GM19463 (cell line): ENCODE data around the gene KIAA0825.

Experiments
- ATAC-seq: cut with Tn5 transposase; IDR thresholded peaks from one replicate; pipeline ENCODE4 v1.9.1; 2021; ENCODE audit warnings: mild to moderate bottlenecking, moderate library complexity; ENCODE audit not compliant: unreplicated experiment

KIAA0825 gene

GRCh38 chr5:94329115-94329514, 289.3 kb downstream of the KIAA0825 start:
- ATAC-seq, result no peak

GRCh38 chr5:94326586-94326985, 291.8 kb downstream of the KIAA0825 start:
- no peak for ATAC-seq

GRCh38 chr5:94316916-94317838, 301.2 kb downstream of the KIAA0825 start:
- no peak for ATAC-seq

GRCh38 chr5:94314460-94315131, 303.8 kb downstream of the KIAA0825 start:
- ATAC-seq, result no peak

GRCh38 chr5:94313696-94314095, 304.7 kb downstream of the KIAA0825 start:
- ATAC-seq, result no peak

- no peak for ATAC-seq
Measured at GRCh38 chr5:94313188-94313587, 305.2 kb downstream of the KIAA0825 start.

- no peak for ATAC-seq
Measured at GRCh38 chr5:94312298-94312697, 306.1 kb downstream of the KIAA0825 start.

- ATAC-seq, result no peak
Measured at GRCh38 chr5:94310833-94311232, 307.6 kb downstream of the KIAA0825 start.

- ATAC-seq, result no peak
Measured at GRCh38 chr5:94309141-94309540, 309.3 kb downstream of the KIAA0825 start.

- no peak for ATAC-seq
Measured at GRCh38 chr5:94308442-94308841, 310.0 kb downstream of the KIAA0825 start.

- no peak for ATAC-seq
Measured at GRCh38 chr5:94304146-94304545, 314.3 kb downstream of the KIAA0825 start.

- no peak for ATAC-seq
Measured at GRCh38 chr5:94288937-94289336, 329.5 kb downstream of the KIAA0825 start.

GRCh38 chr5:94285984-94286383, 332.4 kb downstream of the KIAA0825 start:
- no peak for ATAC-seq

- no peak for ATAC-seq
Measured at GRCh38 chr5:94283093-94283492, 335.3 kb downstream of the KIAA0825 start.

- no peak for ATAC-seq
Measured at GRCh38 chr5:94281236-94281801, 337.1 kb downstream of the KIAA0825 start.

- no peak for ATAC-seq
Measured at GRCh38 chr5:94276751-94277150, 341.7 kb downstream of the KIAA0825 start.

GRCh38 chr5:94276048-94276447, 342.4 kb downstream of the KIAA0825 start:
- no peak for ATAC-seq

GRCh38 chr5:94274707-94275106, 343.7 kb downstream of the KIAA0825 start:
- ATAC-seq, result no peak

GRCh38 chr5:94268226-94268625, 350.2 kb downstream of the KIAA0825 start:
- no peak for ATAC-seq

- ATAC-seq, result no peak
Measured at GRCh38 chr5:94267350-94267899, 351.0 kb downstream of the KIAA0825 start.

- no peak for ATAC-seq
Measured at GRCh38 chr5:94266170-94266569, 352.2 kb downstream of the KIAA0825 start.
